Duodenal mucosa (tissue), 2 donors: Measurements from ENCODE around the gene NDUFA13.

Experiments
- H3K27ac ChIP-seq: one replicate; pipeline ENCODE4 v1.7.0; 2013; ENCODE audit warnings: low read depth, low read length
- H3K27me3 ChIP-seq, 2 donors: one replicate each; pipeline ENCODE4 v1.7.0; 2013; ENCODE audit warnings: low read length in 2 of 2, control low read depth in 1 of 2; ENCODE audit not compliant: insufficient read depth in 2 of 2, control insufficient read depth in 1 of 2
- H3K36me3 ChIP-seq, 2 donors: one replicate each; pipeline ENCODE4 v1.7.0; 2013; ENCODE audit warnings: low read length in 2 of 2, control low read depth in 1 of 2; ENCODE audit not compliant: insufficient read depth in 2 of 2, control insufficient read depth in 1 of 2
- H3K4me1 ChIP-seq, 2 donors: one replicate each; pipeline ENCODE4 v1.7.0; 2013; ENCODE audit warnings: low read length in 2 of 2, control low read depth in 1 of 2; ENCODE audit not compliant: insufficient read depth in 2 of 2, control insufficient read depth in 1 of 2
- H3K4me3 ChIP-seq, 2 donors: one replicate each; pipeline ENCODE4 v1.7.0; 2013; ENCODE audit warnings: low read length in 2 of 2, low read depth in 1 of 2
- H3K9ac ChIP-seq, 2 donors: one replicate each; pipeline ENCODE4 v1.7.0; 2013; ENCODE audit warnings: low read length in 2 of 2, low read depth in 1 of 2
- H3K9me3 ChIP-seq, 2 donors: one replicate each; pipeline ENCODE4 v1.7.0; 2013; ENCODE audit warnings: low read length in 2 of 2, control low read depth in 1 of 2; ENCODE audit not compliant: control insufficient read depth in 1 of 2

The NDUFA13 gene

DNA sequence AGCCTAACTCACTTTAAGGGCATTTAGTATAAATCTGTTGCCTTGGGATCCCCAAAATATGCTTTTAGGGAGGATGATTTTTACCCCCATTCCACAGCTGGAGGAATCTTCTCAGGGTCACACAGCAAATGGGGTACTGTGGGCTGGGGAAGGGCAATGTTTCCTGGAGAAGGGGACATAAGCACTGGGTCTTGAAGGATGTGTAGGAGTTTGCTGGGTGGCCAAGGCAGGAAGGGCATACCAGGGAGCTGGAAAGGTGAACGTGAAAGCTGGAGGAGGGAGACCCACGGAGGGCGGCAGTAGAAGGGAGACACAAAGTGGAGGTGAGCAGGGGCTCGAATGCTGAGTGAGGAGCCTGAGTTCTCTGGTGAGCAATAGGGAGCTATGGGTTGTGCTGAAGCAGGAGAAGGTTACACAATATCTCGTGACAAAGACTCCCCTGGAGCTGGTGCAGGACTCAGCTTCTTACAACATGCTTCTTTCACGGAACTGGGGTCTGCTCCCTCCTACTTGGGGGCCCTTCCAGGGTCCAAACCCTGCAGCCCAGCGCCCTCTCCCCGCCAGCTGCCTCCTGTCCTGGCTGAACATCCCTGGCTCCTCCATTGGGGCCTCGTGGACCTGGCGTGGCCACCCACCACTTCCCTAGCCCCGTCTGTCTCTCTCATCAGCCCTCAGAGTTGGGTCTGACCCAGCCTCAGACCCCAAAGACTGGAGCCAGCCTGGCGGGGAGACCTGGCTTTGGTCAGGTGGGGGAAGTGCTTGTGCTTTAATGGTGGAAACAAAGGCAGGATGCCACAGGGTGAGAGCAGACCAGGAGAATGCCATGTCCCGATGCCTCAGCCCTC, 33.1 kb downstream of the NDUFA13 start:
- Histone ChIP-seq H3K27me3 (peaks cover 4 to 13% of the 10 kb centered on the region in 2 donors), H3K36me3 (no peaks in the 10 kb centered on the region), H3K4me1 (no peaks in the 10 kb centered on the region), H3K9me3 (peaks cover 0 to 2% of the 10 kb centered on the region in 2 donors), H3K4me3 (no peak overlapping the region), H3K9ac (no peak overlapping the region), H3K27ac (no peak overlapping the region)

DNA sequence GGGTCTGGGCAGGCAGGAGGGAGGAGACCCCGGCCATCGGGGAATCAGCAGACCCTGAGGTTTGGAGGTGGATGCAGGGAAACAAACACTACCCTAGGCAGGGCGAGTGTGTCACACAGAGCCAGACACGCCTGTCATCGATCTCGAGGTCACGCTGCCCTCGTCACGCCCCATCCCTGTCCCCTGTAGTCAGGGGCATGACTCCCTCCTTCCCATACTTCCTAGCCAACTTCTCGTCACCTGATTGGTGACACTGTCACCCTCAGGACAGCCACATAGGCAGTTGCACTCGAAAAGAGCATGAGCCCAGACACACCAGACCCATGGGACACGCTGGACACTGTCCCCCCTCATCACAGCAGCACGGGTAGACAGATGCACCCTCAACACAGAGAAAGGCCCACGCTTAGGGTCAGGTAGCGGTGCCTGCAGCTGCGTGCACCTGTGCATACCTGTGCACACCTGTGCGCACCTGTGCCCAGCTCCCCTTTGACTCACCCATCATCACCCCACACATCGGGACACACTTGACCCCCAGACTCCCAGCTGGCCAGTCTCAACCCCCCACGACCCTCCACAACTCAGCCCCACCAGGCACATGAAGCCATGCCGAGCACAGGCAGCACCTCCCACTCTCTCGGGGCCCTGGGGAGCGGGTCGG, 33.9 kb downstream of the NDUFA13 start:
- Histone ChIP-seq H3K4me3 (no peak overlapping the region), H3K4me1 (no peaks in the 10 kb centered on the region), H3K36me3 (no peaks in the 10 kb centered on the region), H3K27me3 (peaks cover 4 to 13% of the 10 kb centered on the region in 2 donors), H3K9ac (no peak overlapping the region), H3K27ac (no peak overlapping the region), H3K9me3 (peaks cover 0 to 2% of the 10 kb centered on the region in 2 donors)

- H3K27me3 ChIP-seq = peaks cover 4 to 13% of the 10 kb centered on the region in 2 donors
These were observed 34.5 kb downstream of the NDUFA13 start for GRCh38 chr19:19550485-19550929.

GRCh38 chr19:19550972-19551852, 35.2 kb downstream of the NDUFA13 start:
- Histone ChIP-seq H3K27ac (no peak overlapping the region), H3K9me3 (peaks cover 0 to 2% of the 10 kb centered on the region in 2 donors), H3K4me1 (no peaks in the 10 kb centered on the region), H3K36me3 (no peaks in the 10 kb centered on the region), H3K4me3 (no peak overlapping the region), H3K27me3 (peaks cover 4 to 13% of the 10 kb centered on the region in 2 donors), H3K9ac (no peak overlapping the region)

More at GRCh38 chr19:19550485-19550929, 34.5 kb downstream of the NDUFA13 start:
- H3K36me3 ChIP-seq = no peaks in the 10 kb centered on the region
- no peak overlapping the region for H3K4me3 ChIP-seq
- H3K9me3 ChIP-seq = peaks cover 0 to 2% of the 10 kb centered on the region in 2 donors
- no peak overlapping the region for H3K27ac ChIP-seq
- no peaks in the 10 kb centered on the region for H3K4me1 ChIP-seq
- H3K9ac ChIP-seq = no peak overlapping the region

DNA sequence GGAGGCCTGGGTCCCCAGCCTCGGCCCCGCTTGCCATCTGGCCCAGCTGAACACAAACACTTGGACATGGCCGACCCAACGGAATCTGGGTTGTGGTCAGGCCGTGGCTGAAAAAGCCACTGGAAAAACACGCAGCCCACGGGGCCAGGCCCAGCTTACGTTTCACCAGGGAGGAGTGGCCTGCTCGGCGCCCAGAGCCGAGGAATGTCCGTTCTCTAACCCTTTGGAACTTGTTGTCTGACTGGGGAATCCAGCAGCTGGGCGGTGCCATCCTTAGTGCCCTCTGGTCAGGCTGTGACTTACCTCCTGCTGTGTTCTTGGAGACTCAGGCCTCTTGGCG, 35.8 kb downstream of the NDUFA13 start:
- Histone ChIP-seq H3K9me3 (peaks cover 0 to 2% of the 10 kb centered on the region in 2 donors), H3K4me1 (no peaks in the 10 kb centered on the region), H3K9ac (no peak overlapping the region), H3K4me3 (no peak overlapping the region), H3K27me3 (peaks cover 0 to 13% of the 10 kb centered on the region in 2 donors), H3K36me3 (no peaks in the 10 kb centered on the region), H3K27ac (no peak overlapping the region)

- H3K4me1 ChIP-seq = no peaks in the 10 kb centered on the region
- no peak overlapping the region for H3K4me3 ChIP-seq
- no peaks in the 10 kb centered on the region for H3K36me3 ChIP-seq
- H3K9me3 ChIP-seq = peaks cover 0 to 2% of the 10 kb centered on the region in 2 donors
- H3K27ac ChIP-seq = no peak overlapping the region
- peaks cover 0 to 6% of the 10 kb centered on the region in 2 donors for H3K27me3 ChIP-seq
- H3K9ac ChIP-seq = no peak overlapping the region
These were observed 36.8 kb downstream of the NDUFA13 start for GRCh38 chr19:19552798-19553197.

- Histone ChIP-seq H3K9ac (no peak overlapping the region), H3K9me3 (peaks cover 0 to 2% of the 10 kb centered on the region in 2 donors), H3K4me1 (no peaks in the 10 kb centered on the region), H3K4me3 (no peak overlapping the region), H3K27me3 (peaks cover 0 to 4% of the 10 kb centered on the region in 2 donors), H3K27ac (no peak overlapping the region), H3K36me3 (no peaks in the 10 kb centered on the region)
These were observed 37.6 kb downstream of the NDUFA13 start for GRCh38 chr19:19553670-19554069.

DNA sequence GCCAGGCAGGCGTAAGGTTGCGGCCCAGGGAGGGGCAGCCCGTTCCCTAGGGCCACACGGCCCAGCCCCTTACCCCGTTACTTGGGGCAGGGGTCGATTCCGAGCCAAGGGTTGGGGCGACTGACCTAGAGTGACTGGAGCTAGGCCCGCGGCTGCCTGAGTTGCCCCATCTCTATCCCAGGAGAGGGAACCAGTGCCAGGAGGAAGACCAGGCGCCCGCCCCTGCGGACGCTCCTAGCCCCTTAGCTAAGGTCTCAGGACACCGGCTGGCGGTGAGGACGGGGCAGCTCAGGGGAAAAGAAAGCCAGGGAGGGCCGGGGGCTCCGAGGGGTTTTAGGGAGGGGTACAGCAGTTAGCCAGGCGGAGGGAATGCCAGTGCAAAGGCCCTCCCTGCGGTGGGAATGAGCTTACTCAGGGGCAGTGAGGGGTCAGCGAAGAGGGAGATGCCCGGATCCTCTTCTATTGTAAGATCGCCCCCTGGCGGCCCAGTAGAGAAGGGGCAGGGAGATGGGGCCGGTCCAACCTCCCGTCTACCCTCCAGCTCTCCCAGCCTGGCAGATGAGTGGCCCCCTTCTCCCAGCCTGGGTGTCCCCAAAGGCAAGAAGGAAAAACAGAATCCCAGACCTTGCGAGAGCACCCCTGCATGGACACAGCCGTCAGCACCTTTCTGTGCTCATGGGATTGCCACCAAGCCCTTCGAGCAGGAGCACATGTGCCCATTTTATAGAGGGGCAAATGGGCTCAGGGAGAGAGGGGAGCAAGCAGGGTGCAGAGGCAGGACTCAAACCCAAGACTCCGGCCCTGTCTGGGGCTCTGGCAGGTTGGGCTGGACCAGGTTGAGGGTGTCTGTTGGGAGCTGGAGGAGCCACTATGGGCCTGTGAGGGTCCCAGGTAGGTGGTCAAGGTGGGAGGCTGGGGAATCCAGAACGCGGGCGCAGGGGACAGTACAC, 38.3 kb downstream of the NDUFA13 start:
- Histone ChIP-seq H3K27ac (no peak overlapping the region), H3K27me3 (peaks cover 0 to 4% of the 10 kb centered on the region in 2 donors), H3K36me3 (no peaks in the 10 kb centered on the region), H3K9me3 (no peaks in the 10 kb centered on the region), H3K9ac (no peak overlapping the region), H3K4me1 (no peaks in the 10 kb centered on the region), H3K4me3 (no peak overlapping the region)

- H3K27me3 ChIP-seq = no peaks in the 10 kb centered on the region
- H3K4me1 ChIP-seq = no peaks in the 10 kb centered on the region
- H3K36me3 ChIP-seq = no peaks in the 10 kb centered on the region
- H3K27ac ChIP-seq = no peak overlapping the region
- no peaks in the 10 kb centered on the region for H3K9me3 ChIP-seq
- H3K4me3 ChIP-seq = no peak overlapping the region
- H3K9ac ChIP-seq = no peak overlapping the region
These were observed 42.0 kb downstream of the NDUFA13 start for GRCh38 chr19:19558055-19558454.
